ENCODE results near the gene LILRA2.
"Not testable (repeated sequence)": the region's sequence is repeated elsewhere in the genome, so short reads cannot be mapped to it uniquely, and the experiment has no call there.

LILRA2 gene

GRCh38 chr19:54626757-54627156 is 53.2 kb downstream of the LILRA2 start:
- Histone ChIP-seq H3K4me3 (no peak overlapping the region), H3K36me3 (ENCODE audit: insufficient read depth, low read length) (no peaks in the 10 kb centered on the region), H3K27ac (no peak overlapping the region), H3K9me3 (ENCODE audit: low read depth, low read length) (no peaks in the 10 kb centered on the region), H3K9ac (ENCODE audit: insufficient read length) (no peak overlapping the region)
- no peak for TF ChIP-seq EZH2 (IDR thresholded peaks at IDR 0.05)
- no peak for TF ChIP-seq POLR2AphosphoS5 (IDR thresholded peaks at IDR 0.05; ENCODE audit: borderline replicate concordance, low read depth, low read length)
- no peak for TF ChIP-seq FOXP2 (optimal IDR thresholded peaks at IDR 0.05; ENCODE audit: control extremely low read depth, extremely low read length, insufficient read depth)
- DNase-seq (ENCODE audit: low read depth, low spot score) = no peak

GRCh38 chr19:54627912-54628311 is 54.3 kb downstream of the LILRA2 start:
- not testable (repeated sequence) for DNase-seq (ENCODE audit: low read depth, low spot score); H3K9me3 ChIP-seq (ENCODE audit: low read depth, low read length); H3K27ac ChIP-seq; H3K4me3 ChIP-seq; H3K36me3 ChIP-seq (ENCODE audit: insufficient read depth, low read length); H3K9ac ChIP-seq (ENCODE audit: insufficient read length)

GRCh38 chr19:54630262-54630661 is 56.7 kb downstream of the LILRA2 start, which contains the start of gene LILRB1:
Gene LILRB1, plus strand, starts transcription at chr19:54630484. Its CDS starts 590 bp downstream, at chr19:54631074.
- H3K9me3 ChIP-seq (ENCODE audit: low read depth, low read length); H3K4me3 ChIP-seq; H3K27ac ChIP-seq; DNase-seq (ENCODE audit: low read depth, low spot score); H3K36me3 ChIP-seq (ENCODE audit: insufficient read depth, low read length); H3K9ac ChIP-seq (ENCODE audit: insufficient read length): not testable (repeated sequence)

GRCh38 chr19:54630782-54631181 is 57.2 kb downstream of the LILRA2 start:
- no peak for DNase-seq (ENCODE audit: low read depth, low spot score)
- H3K9me3 ChIP-seq (ENCODE audit: low read depth, low read length) = no peaks in the 10 kb centered on the region
- H3K36me3 ChIP-seq (ENCODE audit: insufficient read depth, low read length) = no peaks in the 10 kb centered on the region
- TF ChIP-seq EZH2 (IDR thresholded peaks at IDR 0.05) = no peak
- no peak for TF ChIP-seq FOXP2 (optimal IDR thresholded peaks at IDR 0.05; ENCODE audit: control extremely low read depth, extremely low read length, insufficient read depth)
- TF ChIP-seq POLR2AphosphoS5 (IDR thresholded peaks at IDR 0.05; ENCODE audit: borderline replicate concordance, low read depth, low read length) = no peak
- no peak overlapping the region for H3K9ac ChIP-seq (ENCODE audit: insufficient read length)
- H3K27ac ChIP-seq = no peak overlapping the region
- H3K4me3 ChIP-seq = no peak overlapping the region

- H3K27ac ChIP-seq; H3K4me3 ChIP-seq; H3K9ac ChIP-seq (ENCODE audit: insufficient read length); H3K36me3 ChIP-seq (ENCODE audit: insufficient read depth, low read length); H3K9me3 ChIP-seq (ENCODE audit: low read depth, low read length); DNase-seq (ENCODE audit: low read depth, low spot score): not testable (repeated sequence)
These were observed 58.1 kb downstream of the LILRA2 start for GRCh38 chr19:54631489-54632337.

GRCh38 chr19:54632517-54632916 is 58.9 kb downstream of the LILRA2 start:
- H3K27ac ChIP-seq; H3K9ac ChIP-seq (ENCODE audit: insufficient read length); H3K9me3 ChIP-seq (ENCODE audit: low read depth, low read length); H3K36me3 ChIP-seq (ENCODE audit: insufficient read depth, low read length); DNase-seq (ENCODE audit: low read depth, low spot score); H3K4me3 ChIP-seq: not testable (repeated sequence)

DNA sequence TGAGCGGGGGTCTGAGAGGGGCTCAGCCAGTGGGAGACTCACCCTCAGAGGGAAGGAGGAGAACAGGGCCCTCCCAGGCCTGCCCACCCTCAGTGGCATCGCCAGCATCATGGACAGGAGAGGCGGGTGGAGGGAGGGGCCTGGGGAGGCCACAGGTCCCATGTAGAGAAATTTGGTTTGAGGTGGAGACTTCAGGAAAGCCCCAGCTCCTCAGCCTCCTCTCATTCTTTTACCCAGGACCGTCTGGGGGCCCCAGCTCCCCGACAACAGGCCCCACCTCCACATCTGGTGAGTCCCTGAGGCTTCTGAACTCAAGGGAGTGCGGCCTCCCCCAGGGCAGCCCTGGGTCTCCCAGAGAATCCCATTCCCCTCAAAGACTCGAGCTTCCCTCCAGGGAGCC is 59.8 kb downstream of the LILRA2 start:
- DNase-seq (ENCODE audit: low read depth, low spot score) = no peak
- Histone ChIP-seq H3K36me3 (ENCODE audit: insufficient read depth, low read length) (no peaks in the 10 kb centered on the region), H3K4me3 (no peak overlapping the region), H3K9me3 (ENCODE audit: low read depth, low read length) (no peaks in the 10 kb centered on the region), H3K27ac (no peak overlapping the region), H3K9ac (ENCODE audit: insufficient read length) (no peak overlapping the region)
- TF ChIP-seq POLR2AphosphoS5 (IDR thresholded peaks at IDR 0.05; ENCODE audit: borderline replicate concordance, low read depth, low read length) = no peak

DNA sequence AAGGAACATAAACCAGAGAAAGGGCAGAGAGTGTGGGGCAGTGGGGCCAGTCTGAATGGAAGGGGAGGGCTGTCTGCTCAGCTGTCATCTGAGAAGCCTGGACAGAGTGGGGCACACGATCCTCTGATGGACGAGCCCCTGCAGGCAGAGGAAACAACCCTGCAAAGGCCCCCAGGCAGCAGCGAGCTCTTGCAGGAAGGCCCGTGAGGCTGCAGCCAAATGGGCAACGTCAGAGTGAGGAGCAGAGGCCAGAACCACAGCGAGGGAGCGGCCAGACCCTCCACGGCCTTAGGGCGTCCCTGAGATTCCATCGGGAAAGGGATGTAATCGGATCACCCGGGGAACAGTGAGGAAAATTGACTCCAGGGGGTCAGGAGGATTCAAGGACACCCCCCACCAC is 62.5 kb downstream of the LILRA2 start:
- not testable (repeated sequence) for H3K9ac ChIP-seq (ENCODE audit: insufficient read length); H3K27ac ChIP-seq; DNase-seq (ENCODE audit: low read depth, low spot score); H3K9me3 ChIP-seq (ENCODE audit: low read depth, low read length); H3K36me3 ChIP-seq (ENCODE audit: insufficient read depth, low read length); H3K4me3 ChIP-seq

- TF ChIP-seq POLR2AphosphoS5 (IDR thresholded peaks at IDR 0.05; ENCODE audit: borderline replicate concordance, low read depth, low read length) (no peak), FOXP2 (optimal IDR thresholded peaks at IDR 0.05; ENCODE audit: control extremely low read depth, extremely low read length, insufficient read depth) (no peak)
- Histone ChIP-seq H3K36me3 (ENCODE audit: insufficient read depth, low read length) (no peaks in the 10 kb centered on the region), H3K4me3 (no peak overlapping the region), H3K9ac (ENCODE audit: insufficient read length) (no peak overlapping the region), H3K27ac (no peak overlapping the region), H3K9me3 (ENCODE audit: low read depth, low read length) (no peaks in the 10 kb centered on the region)
- DNase-seq (ENCODE audit: low read depth, low spot score) = no peak
These were observed 65.1 kb downstream of the LILRA2 start for GRCh38 chr19:54638683-54639082.
